GM19324 (cell line): ENCODE measurements around the gene ARMC6.
"Not testable (repeated sequence)": the region's sequence is repeated elsewhere in the genome, so short reads cannot be mapped to it uniquely, and the experiment has no call there.

ENCODE experiments used
- ATAC-seq: cut with Tn5 transposase; IDR thresholded peaks from one replicate; pipeline ENCODE4 v1.9.1; 2021; ENCODE audit warnings: mild to moderate bottlenecking, moderate library complexity; ENCODE audit not compliant: unreplicated experiment, low FRiP score

ARMC6 gene

GRCh38 chr19:19103167-19103566 lies 69.8 kb downstream of the ARMC6 start:
- no peak for ATAC-seq

- ATAC-seq, result no peak
Observed at GRCh38 chr19:19105365-19106055, 72.1 kb downstream of the ARMC6 start.

- no peak for ATAC-seq
Observed at GRCh38 chr19:19106056-19106551, 72.7 kb downstream of the ARMC6 start.

GRCh38 chr19:19106938-19107337 lies 73.5 kb downstream of the ARMC6 start:
- ATAC-seq, result not testable (repeated sequence)

GRCh38 chr19:19107654-19108053 lies 74.3 kb downstream of the ARMC6 start:
- ATAC-seq, result no peak
